Lower leg skin (tissue), 4 donors: ENCODE results near the gene METTL21A. TPM values are rescaled to one million over a fixed set of nuclear protein-coding genes. Genes with fewer than 3 reads are reported as not detected.

Source experiments
- DNase-seq, 2 donors: peaks; one replicate each; pipeline ENCODE4 v3.0.0-alpha.2; 2019; ENCODE audit warnings: low spot score in 2 of 2
- H3K4me3 ChIP-seq: fragments of 200-600 bp; sonication (generic); 2 replicates; pipeline ENCODE4 v1.5.1; 2017; ENCODE audit warnings: mild to moderate bottlenecking, low read depth; ENCODE audit not compliant: poor library complexity, severe bottlenecking
- CTCF ChIP-seq, 3 donors: fragments of 450-650 bp; IDR thresholded peaks; one replicate each; pipeline ENCODE4 v1.5.1; 2016; ENCODE audit warnings: antibody characterized with exemption in 3 of 3, mild to moderate bottlenecking in 3 of 3, moderate library complexity in 2 of 3
- POLR2A ChIP-seq, 2 donors: fragments of 450-650 bp; IDR thresholded peaks; one replicate each; pipeline ENCODE4 v1.6.1; 2016 to 2017; ENCODE audit warnings: antibody characterized with exemption in 2 of 2, mild to moderate bottlenecking in 1 of 2, moderate library complexity in 1 of 2
- WGBS, 2 donors: methylation state at CpG; one replicate each; pipeline ENCODE4 v1.1.5; 2018; 5-methylcytosine and 5-hydroxymethylcytosine counted together
- intact Hi-C: fragments of 100-400 bp; cut with DNase I; formaldehyde crosslinking; loops from one replicate; pipeline ENCODE4 v1.15.0; 2023; ENCODE audit warnings: low total_unique reads
- total RNA-seq, 4 donors: library from RNA; depleted of rRNA; stranded (reverse); fragments of >200 nt; gene quantifications; one replicate each; pipeline ENCODE4 v1.1.0, GENCODE V29; 2016

METTL21A gene
- total RNA-seq, 4 donors from 2014 or later: 4.5 to 18.4 (median 10.2) TPM

- no peak for DNase-seq
- intact Hi-C loops: no loop called here
- 94 to 99% methylated on average over 7 of the region's 7 CpGs for WGBS, 2 donors
- no peak for TF ChIP-seq POLR2A (IDR thresholded peaks at IDR 0.05)
- no peak for TF ChIP-seq CTCF (IDR thresholded peaks at IDR 0.05)
- no peak overlapping the region for H3K4me3 ChIP-seq
Observed at GRCh38 chr2:207606399-207606798, 18.8 kb downstream of the METTL21A start.

GRCh38 chr2:207603486-207603885 lies 21.7 kb downstream of the METTL21A start:
- no peak for TF ChIP-seq POLR2A (IDR thresholded peaks at IDR 0.05)
- TF ChIP-seq CTCF (IDR thresholded peaks at IDR 0.05): no peak
- 27 to 44% methylated on average over 2 of the region's 2 CpGs for WGBS, 2 donors
- no peak overlapping the region for H3K4me3 ChIP-seq
- DNase-seq: no peak
- intact Hi-C loops: no loop called here

- DNase-seq: no peak
- 93 to 95% methylated on average over 1 of the region's 1 CpG for WGBS, 2 donors
- no peak overlapping the region for H3K4me3 ChIP-seq
- intact Hi-C loops: no loop called here
- TF ChIP-seq POLR2A (IDR thresholded peaks at IDR 0.05): no peak
- TF ChIP-seq CTCF (IDR thresholded peaks at IDR 0.05): no peak
Observed at GRCh38 chr2:207601774-207602173, 23.4 kb downstream of the METTL21A start.

- no peak overlapping the region for H3K4me3 ChIP-seq
- DNase-seq: no peak
- TF ChIP-seq CTCF (IDR thresholded peaks at IDR 0.05) (no peak), POLR2A (IDR thresholded peaks at IDR 0.05) (no peak)
- intact Hi-C loops: no loop called here
Observed at GRCh38 chr2:207600231-207600630, 25.0 kb downstream of the METTL21A start.

- no peak for TF ChIP-seq POLR2A (IDR thresholded peaks at IDR 0.05)
- no peak for TF ChIP-seq CTCF (IDR thresholded peaks at IDR 0.05)
- no peak overlapping the region for H3K4me3 ChIP-seq
- no peak for DNase-seq
- intact Hi-C loops: no loop called here
Observed at GRCh38 chr2:207599636-207600035, 25.6 kb downstream of the METTL21A start.

- 97 to 98% methylated on average over 4 of the region's 4 CpGs for WGBS, 2 donors
- DNase-seq: no peak
- intact Hi-C loops: no loop called here
- no peak overlapping the region for H3K4me3 ChIP-seq
- TF ChIP-seq POLR2A (IDR thresholded peaks at IDR 0.05) (no peak), CTCF (IDR thresholded peaks at IDR 0.05) (no peak)
Observed at GRCh38 chr2:207594731-207595130, 30.5 kb downstream of the METTL21A start.
